Islet precursor cell (in vitro differentiated cells): Measurements from ENCODE around the gene ENTPD7.
A peak's percentile ranks its signal among the peaks of the same experiment; 100 is the strongest.

Experiments used
- DNase-seq: peaks from one replicate; pipeline ENCODE4 v3.0.0-alpha.2; 2018

The ENTPD7 gene

GRCh38 chr10:99648717-99649116, 10.6 kb upstream of the ENTPD7 start:
- DNase-seq = no peak

- DNase-seq = no peak
Observed at GRCh38 chr10:99652800-99653390, 6.4 kb upstream of the ENTPD7 start.

- no peak for DNase-seq
Observed at GRCh38 chr10:99654390-99655175, 4.7 kb upstream of the ENTPD7 start.

GRCh38 chr10:99656199-99657064, 2.9 kb upstream of the ENTPD7 start:
- no peak for DNase-seq

- DNase-seq = peak; percentile 56
Observed at GRCh38 chr10:99658622-99659030, 683 bp upstream of the ENTPD7 start.

- DNase-seq = peak; percentile 54
Observed at GRCh38 chr10:99659868-99660366, 608 bp downstream of the ENTPD7 start.

- no peak for DNase-seq
Observed at GRCh38 chr10:99660662-99661376, 1.5 kb downstream of the ENTPD7 start.

GRCh38 chr10:99661377-99661763, 2.1 kb downstream of the ENTPD7 start:
- no peak for DNase-seq

GRCh38 chr10:99665304-99665703, 6.0 kb downstream of the ENTPD7 start:
- DNase-seq = no peak

- DNase-seq = no peak
Observed at GRCh38 chr10:99667108-99667751, 7.9 kb downstream of the ENTPD7 start.

GRCh38 chr10:99671386-99671785, 12.1 kb downstream of the ENTPD7 start:
- no peak for DNase-seq

GRCh38 chr10:99672884-99673283, 13.6 kb downstream of the ENTPD7 start:
- DNase-seq = no peak

GRCh38 chr10:99673492-99673891, 14.2 kb downstream of the ENTPD7 start:
- DNase-seq = no peak

- DNase-seq = no peak
Observed at GRCh38 chr10:99674762-99675161, 15.5 kb downstream of the ENTPD7 start.

GRCh38 chr10:99676426-99676825, 17.1 kb downstream of the ENTPD7 start:
- no peak for DNase-seq

- no peak for DNase-seq
Observed at GRCh38 chr10:99676895-99677294, 17.6 kb downstream of the ENTPD7 start.

GRCh38 chr10:99678921-99679320, 19.6 kb downstream of the ENTPD7 start:
- no peak for DNase-seq

GRCh38 chr10:99681553-99681952, 22.2 kb downstream of the ENTPD7 start:
- no peak for DNase-seq

GRCh38 chr10:99682032-99682431, 22.7 kb downstream of the ENTPD7 start:
- DNase-seq = no peak

- no peak for DNase-seq
Observed at GRCh38 chr10:99682752-99683151, 23.4 kb downstream of the ENTPD7 start.

- DNase-seq = no peak
Observed at GRCh38 chr10:99685597-99685967, 26.3 kb downstream of the ENTPD7 start.

GRCh38 chr10:99689461-99689860, 30.2 kb downstream of the ENTPD7 start:
- DNase-seq = no peak
